ENCODE results near the gene CLPTM1L. TPM values are rescaled to one million over a fixed set of nuclear protein-coding genes. Genes with fewer than 3 reads are reported as not detected.

CLPTM1L gene
- total RNA-seq, 2 experiments from 2014 or later, result 47.2 to 47.4 TPM

DNA sequence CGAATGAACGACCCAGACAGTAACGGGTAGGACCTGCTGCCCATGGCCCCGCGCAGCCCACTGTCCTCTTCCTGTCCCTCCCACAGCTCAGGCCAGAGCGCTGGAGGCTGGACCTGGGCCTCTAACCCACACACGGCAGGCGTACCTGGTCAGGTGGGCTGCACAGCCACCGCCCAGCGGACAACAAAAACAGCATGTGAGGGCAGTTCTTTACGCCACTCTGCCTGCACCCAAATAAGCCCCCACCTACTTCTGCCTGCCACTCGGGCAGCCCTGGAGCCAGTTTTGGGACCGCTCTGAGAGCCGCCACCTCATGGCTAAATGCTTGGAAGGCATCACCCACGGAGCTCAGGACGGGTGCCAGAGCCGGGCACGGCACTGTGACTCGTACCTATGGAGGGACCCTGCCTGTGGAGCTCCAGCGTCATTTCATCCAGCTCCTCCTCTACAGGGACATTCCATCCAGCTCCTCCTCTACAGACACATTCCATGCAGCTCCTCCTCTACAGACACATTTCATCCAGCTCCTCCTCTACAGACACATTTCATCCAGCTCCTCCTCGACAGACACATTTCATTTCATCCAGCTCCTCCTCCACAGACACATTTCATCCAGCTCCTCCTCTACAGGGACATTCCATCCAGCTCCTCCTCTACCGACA is 18.9 kb downstream of the CLPTM1L start:
- TF ChIP-seq, protein P1, sequence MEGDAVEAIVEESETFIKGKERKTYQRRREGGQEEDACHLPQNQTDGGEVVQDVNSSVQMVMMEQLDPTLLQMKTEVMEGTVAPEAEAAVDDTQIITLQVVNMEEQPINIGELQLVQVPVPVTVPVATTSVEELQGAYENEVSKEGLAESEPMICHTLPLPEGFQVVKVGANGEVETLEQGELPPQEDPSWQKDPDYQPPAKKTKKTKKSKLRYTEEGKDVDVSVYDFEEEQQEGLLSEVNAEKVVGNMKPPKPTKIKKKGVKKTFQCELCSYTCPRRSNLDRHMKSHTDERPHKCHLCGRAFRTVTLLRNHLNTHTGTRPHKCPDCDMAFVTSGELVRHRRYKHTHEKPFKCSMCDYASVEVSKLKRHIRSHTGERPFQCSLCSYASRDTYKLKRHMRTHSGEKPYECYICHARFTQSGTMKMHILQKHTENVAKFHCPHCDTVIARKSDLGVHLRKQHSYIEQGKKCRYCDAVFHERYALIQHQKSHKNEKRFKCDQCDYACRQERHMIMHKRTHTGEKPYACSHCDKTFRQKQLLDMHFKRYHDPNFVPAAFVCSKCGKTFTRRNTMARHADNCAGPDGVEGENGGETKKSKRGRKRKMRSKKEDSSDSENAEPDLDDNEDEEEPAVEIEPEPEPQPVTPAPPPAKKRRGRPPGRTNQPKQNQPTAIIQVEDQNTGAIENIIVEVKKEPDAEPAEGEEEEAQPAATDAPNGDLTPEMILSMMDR (IDR thresholded peaks at IDR 0.05), result no peak
- H3K4me3 ChIP-seq (ENCODE audit: low read length), result no peak overlapping the region
- DNase-seq, result peak in 2 of 14 experiments; percentile 11 to 17
- Mint-ChIP-seq H3K36me3 (ENCODE audit: low read depth) (peaks cover 70% of the 10 kb centered on the region), H3K4me3 (no peak overlapping the region), H3K27ac (no peak overlapping the region), H3K9me3 (no peaks in the 10 kb centered on the region), H3K27me3 (no peaks in the 10 kb centered on the region), H3K4me1 (ENCODE audit: low read depth) (no peaks in the 10 kb centered on the region)
- ChIA-PET POLR2A (interaction anchor here (1.9 to 3.0 kb wide), 2 partner anchors 10 to 19 kb away, joined by 8 to 10 read pairs; partner anchors contain the start of gene CLPTM1L), CTCF (no interaction called here)
- no peaks in the 10 kb centered on the region for H3K9me3 ChIP-seq (ENCODE audit: control insufficient read depth in 1 of 2, insufficient read depth in 1 of 2, low read length in 2 of 2)
- H3K27me3 ChIP-seq (ENCODE audit: control insufficient read depth in 1 of 2, insufficient read depth in 2 of 2, low read length in 2 of 2), result no peaks in the 10 kb centered on the region
- no peak overlapping the region for H3K27ac ChIP-seq (ENCODE audit: low read depth in 1 of 2, low read length in 2 of 2)
- no peak for ATAC-seq (ENCODE audit: poor library complexity)
- intact Hi-C loops (cut with DNase I, micrococcal nuclease), result no loop called here
- H3K36me3 ChIP-seq (ENCODE audit: insufficient read depth, low read length), result peaks cover 73% of the 10 kb centered on the region
- no peaks in the 10 kb centered on the region for H3K4me1 ChIP-seq (ENCODE audit: insufficient read depth, low read length)

GRCh38 chr5:1325191-1325741 is 19.6 kb downstream of the CLPTM1L start:
- H3K27ac Mint-ChIP-seq, result no peak overlapping the region
- H3K36me3 ChIP-seq (ENCODE audit: insufficient read depth, low read length), result peaks cover 73% of the 10 kb centered on the region
- no peaks in the 10 kb centered on the region for H3K4me1 Mint-ChIP-seq (ENCODE audit: low read depth)
- H3K9me3 ChIP-seq (ENCODE audit: control insufficient read depth in 1 of 2, insufficient read depth in 1 of 2, low read length in 2 of 2), result no peaks in the 10 kb centered on the region
- H3K27ac ChIP-seq (ENCODE audit: low read depth in 1 of 2, low read length in 2 of 2), result no peak overlapping the region
- no peaks in the 10 kb centered on the region for H3K27me3 Mint-ChIP-seq
- CTCF ChIA-PET, result no interaction called here
- H3K4me3 ChIP-seq (ENCODE audit: low read length), result no peak overlapping the region
- no peaks in the 10 kb centered on the region for H3K4me1 ChIP-seq (ENCODE audit: insufficient read depth, low read length)
- no peak overlapping the region for H3K4me3 Mint-ChIP-seq
- ATAC-seq (ENCODE audit: poor library complexity) (no peak), DNase-seq (peak in 1 of 14 experiments; percentile 8)
- H3K36me3 Mint-ChIP-seq (ENCODE audit: low read depth), result peaks cover 70% of the 10 kb centered on the region
- H3K27me3 ChIP-seq (ENCODE audit: control insufficient read depth in 1 of 2, insufficient read depth in 2 of 2, low read length in 2 of 2), result no peaks in the 10 kb centered on the region
- no peaks in the 10 kb centered on the region for H3K9me3 Mint-ChIP-seq
- POLR2A ChIA-PET, result interaction anchor here (1.9 to 3.0 kb wide), 2 partner anchors 9 to 19 kb away, joined by 8 to 10 read pairs; partner anchors contain the start of gene CLPTM1L
- intact Hi-C loops (cut with DNase I, micrococcal nuclease), result no loop called here
- TF ChIP-seq, protein P1 (IDR thresholded peaks at IDR 0.05), result no peak

GRCh38 chr5:1324719-1325190 is 20.1 kb downstream of the CLPTM1L start:
- H3K36me3 Mint-ChIP-seq (ENCODE audit: low read depth), result peaks cover 71% of the 10 kb centered on the region

More at GRCh38 chr5:1324719-1325190, 20.1 kb downstream of the CLPTM1L start:
- H3K9me3 ChIP-seq (ENCODE audit: control insufficient read depth in 1 of 2, insufficient read depth in 1 of 2, low read length in 2 of 2), result no peaks in the 10 kb centered on the region
- CTCF ChIA-PET, result no interaction called here
- intact Hi-C loops (cut with DNase I, micrococcal nuclease), result no loop called here
- Mint-ChIP-seq H3K4me3 (no peak overlapping the region), H3K4me1 (ENCODE audit: low read depth) (no peaks in the 10 kb centered on the region), H3K9me3 (no peaks in the 10 kb centered on the region), H3K27ac (no peak overlapping the region), H3K27me3 (no peaks in the 10 kb centered on the region)
- no peak overlapping the region for H3K27ac ChIP-seq (ENCODE audit: low read depth in 1 of 2, low read length in 2 of 2)
- TF ChIP-seq, protein P1 (IDR thresholded peaks at IDR 0.05), result no peak
- peak in 1 of 14 experiments; percentile 19 for DNase-seq
- H3K36me3 ChIP-seq (ENCODE audit: insufficient read depth, low read length), result peaks cover 73% of the 10 kb centered on the region
- POLR2A ChIA-PET, result no interaction called here
- no peak overlapping the region for H3K4me3 ChIP-seq (ENCODE audit: low read length)
- ATAC-seq (ENCODE audit: poor library complexity), result no peak
- no peaks in the 10 kb centered on the region for H3K27me3 ChIP-seq (ENCODE audit: control insufficient read depth in 1 of 2, insufficient read depth in 2 of 2, low read length in 2 of 2)
- no peaks in the 10 kb centered on the region for H3K4me1 ChIP-seq (ENCODE audit: insufficient read depth, low read length)
